HG03097 (cell line): Measurements from ENCODE around the gene ZFYVE9.
"Not testable (repeated sequence)": the region's sequence is repeated elsewhere in the genome, so short reads cannot be mapped to it uniquely, and the experiment has no call there.

Experiments
- ATAC-seq: cut with Tn5 transposase; IDR thresholded peaks from one replicate; pipeline ENCODE4 v1.9.1; 2021; ENCODE audit not compliant: unreplicated experiment, low FRiP score

Gene ZFYVE9

DNA sequence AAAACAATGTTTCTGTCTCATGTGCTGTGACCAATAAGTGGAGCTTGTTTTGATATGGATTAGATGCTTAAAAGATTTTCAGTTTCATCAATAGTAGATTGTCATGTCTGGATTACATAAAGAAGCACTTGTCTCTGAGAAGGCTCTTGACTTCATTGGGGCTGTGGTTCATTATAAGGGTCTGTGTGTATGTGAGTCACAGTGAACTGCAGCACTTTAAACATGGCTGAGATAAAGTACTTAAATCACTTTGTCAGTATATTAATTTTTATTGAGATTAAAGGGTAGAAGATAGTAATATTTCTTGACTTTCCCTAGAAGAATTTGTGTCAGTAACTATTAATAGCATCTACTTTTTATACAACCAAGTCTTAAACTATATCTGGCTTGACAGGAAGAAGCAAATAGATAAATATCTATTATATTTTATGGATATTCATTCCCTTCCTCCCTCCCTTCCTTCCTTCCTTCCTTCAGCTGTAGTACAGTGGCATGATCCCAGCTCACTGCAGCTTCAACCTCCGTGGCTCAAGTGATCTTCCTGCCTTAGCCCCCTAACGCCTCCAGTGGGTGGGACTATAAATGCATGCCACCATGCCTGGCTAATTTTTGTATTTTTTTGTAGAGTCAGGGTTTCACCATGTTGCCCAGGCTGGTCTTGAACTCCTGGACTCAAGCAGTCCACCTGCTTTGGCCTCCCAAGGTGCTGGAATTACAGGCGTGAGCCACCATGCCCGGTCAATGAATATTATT lies 48.8 kb downstream of the ZFYVE9 start:
- no peak for ATAC-seq

DNA sequence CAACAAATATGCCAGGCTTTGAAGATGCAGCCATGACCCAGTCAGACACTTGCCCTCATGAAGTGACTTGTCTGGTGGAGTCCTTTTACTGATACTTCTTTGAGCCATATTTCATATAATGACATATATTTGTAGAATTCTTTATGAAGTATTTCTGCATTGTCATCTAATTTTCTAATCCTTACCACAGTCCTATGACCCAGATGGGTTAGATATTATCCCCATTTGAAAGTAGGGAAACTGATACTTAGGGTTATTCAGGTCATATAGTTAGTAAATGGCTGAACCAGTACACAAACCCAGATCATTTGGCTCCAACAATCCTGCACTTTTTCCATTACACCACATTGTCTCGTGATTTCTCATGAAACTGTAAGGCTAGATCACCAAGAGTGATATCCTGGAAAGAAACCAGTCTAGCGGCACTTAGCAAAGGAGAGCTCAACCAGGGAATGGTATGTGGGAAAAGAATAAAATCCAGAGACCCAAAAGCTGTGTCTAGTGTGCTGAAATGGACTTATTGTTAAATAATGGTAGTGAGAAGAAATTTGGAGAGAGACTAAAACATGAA lies 49.6 kb downstream of the ZFYVE9 start:
- ATAC-seq: no peak

DNA sequence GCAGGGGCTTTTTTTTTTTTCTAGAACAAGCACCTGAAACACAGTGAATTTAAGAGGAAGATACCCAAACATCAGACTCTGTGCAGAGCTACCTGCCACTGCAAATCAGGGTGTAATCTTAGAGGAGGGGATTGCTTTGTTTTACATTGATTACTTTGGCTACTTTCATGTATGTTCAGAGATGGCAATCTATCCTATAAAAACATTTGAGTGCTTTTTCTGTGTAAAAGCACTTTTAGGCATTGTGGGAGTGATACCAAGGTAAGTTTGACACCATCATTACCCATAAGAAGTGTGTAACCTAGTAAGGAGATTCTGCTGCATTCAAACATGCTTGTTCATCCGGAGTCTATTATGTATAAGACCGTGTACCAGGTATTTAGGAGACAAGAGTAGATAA lies 50.1 kb downstream of the ZFYVE9 start:
- no peak for ATAC-seq

DNA sequence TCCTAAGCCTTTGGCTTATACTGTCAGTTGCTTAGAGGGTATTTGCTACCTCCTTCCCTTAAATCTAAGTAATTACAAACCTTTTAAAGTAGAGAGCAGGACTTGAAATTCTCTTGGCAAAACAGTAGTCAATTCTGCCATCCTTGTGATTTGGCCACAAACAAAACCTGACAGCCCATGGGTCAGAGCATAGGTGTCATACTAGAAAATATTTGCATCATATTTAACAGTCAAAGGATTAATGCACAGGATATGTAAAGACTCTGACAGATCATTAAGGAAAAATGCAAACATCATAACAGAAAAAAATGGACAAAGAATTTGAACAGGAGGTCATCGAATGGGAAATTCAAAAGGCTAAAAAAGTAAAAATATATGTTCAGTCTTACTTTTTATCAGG lies 50.5 kb downstream of the ZFYVE9 start:
- ATAC-seq: no peak

DNA sequence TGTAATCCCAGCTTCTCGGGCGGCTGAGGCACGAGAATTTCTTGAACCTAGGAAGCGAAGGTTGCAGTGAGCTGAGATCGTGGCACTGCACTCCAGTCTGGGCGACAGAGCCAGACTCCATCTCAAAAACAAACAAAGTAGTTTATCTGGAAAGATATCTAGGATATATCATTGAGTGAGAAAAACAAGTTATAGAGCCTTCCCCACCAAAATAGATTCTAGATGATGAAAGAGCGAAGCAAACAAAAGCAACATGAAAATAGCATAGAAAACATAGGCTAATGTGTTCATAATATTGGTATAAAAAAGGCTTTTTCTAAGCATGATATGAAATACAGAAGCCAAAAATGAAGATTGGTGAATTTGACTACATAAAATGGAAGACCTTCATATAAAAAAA lies 52.1 kb downstream of the ZFYVE9 start:
- no peak for ATAC-seq

DNA sequence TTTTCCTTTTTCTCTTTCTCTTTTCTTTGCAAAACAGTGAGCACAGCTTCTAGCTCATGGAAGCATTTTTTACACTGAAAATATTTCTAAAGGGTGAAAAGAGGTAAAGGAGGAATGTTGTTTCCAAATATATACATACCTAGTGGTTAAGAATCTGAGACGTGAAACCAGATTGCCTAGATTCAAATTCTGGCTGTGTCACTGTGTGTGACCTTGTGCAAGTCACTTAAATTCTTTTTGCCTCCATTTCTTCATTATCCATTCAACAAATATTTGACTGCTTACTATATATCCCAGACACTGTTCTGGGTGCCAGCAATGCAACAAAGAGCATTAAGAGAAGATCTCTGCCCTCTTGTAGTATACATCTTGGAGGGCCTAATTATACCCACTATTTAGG lies 53.3 kb downstream of the ZFYVE9 start:
- ATAC-seq: no peak

DNA sequence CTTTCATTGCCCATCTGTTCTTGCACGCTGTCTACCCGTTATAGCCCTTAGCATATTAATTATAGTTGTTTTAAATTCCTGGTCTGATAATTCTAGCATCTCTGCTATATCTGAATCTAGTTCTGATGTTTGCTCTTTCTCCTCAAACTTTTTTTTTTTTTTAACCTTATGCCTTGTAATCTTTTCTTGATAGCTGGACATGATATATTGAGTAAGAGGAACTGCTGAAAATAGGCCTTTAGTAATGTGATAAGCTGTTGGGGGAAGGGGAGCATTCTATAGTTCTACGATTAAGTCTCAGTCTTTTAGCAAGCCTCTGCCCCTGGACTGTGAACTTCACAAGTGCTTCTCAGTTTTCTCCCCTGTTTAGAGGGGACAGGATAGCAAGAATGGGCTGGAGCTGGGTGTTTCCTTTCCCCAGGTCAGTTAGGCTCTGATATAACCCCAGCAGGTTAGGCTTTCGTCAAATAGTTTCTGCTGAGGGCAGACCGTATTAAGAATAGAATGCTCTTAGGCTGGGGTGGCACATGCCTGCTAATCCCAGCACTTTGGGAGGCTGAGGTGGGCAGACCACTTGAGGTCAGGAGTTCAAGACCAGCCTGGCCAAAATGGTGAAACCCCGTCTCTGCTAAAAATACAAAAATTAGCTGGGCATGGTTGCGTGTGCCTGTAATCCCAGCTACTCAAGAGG lies 62.2 kb downstream of the ZFYVE9 start:
- no peak for ATAC-seq

DNA sequence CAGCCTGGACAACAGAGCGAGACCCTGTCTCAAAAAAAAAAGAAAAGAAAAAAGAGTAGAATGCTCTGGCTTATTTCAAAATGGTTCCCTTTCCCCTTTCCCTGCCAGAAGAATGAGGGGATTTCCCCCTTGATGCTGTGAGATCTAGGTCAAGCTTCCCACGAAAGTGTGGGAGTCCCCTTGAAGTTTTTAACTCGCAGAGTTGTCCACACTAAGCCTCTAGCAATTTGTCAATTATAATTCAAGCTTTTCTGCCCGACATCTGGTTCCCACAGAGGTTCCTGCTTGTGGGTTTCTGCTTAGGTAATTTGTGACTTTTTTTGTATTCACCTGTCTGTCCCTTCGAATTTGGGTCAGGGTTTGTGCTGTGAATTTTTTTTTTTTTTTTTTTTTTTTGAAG lies 62.8 kb downstream of the ZFYVE9 start:
- ATAC-seq: no peak

DNA sequence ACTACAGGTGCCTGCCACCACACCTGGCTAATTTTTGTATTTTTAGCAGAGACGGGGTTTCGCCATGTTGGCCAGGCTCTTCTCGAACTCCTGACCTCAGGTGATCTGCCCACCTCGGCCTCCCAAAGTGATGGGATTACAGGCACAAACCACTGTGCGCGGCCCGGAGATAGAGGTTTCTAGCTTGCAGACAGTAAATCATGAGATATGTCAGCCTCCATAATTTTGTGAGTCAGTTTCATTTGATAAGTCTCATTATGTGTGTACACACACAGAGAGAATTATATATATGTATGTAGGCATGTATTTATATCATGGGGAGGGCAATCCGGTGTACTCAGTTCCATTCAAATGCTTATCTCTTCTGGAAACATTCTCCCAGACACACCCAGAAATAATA lies 64.8 kb downstream of the ZFYVE9 start:
- not testable (repeated sequence) for ATAC-seq

DNA sequence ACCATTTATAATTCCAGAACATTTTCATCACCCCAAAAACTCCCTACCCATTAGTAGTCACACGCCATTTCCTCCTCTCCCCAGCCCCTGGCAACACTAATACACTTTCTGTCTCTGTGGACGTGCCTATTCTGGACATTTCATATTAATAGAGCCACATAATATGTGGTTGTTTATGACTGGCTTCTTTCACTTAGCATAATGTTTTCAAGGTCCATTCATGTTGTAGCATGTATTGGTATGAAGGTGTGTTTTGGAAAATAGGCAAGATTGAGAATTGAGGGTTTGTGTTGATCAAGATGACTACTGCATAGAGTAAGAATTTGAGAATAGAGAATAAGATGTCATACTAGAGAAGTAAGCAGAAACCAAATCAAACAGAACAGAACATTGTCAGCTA lies 67.5 kb downstream of the ZFYVE9 start:
- no peak for ATAC-seq

DNA sequence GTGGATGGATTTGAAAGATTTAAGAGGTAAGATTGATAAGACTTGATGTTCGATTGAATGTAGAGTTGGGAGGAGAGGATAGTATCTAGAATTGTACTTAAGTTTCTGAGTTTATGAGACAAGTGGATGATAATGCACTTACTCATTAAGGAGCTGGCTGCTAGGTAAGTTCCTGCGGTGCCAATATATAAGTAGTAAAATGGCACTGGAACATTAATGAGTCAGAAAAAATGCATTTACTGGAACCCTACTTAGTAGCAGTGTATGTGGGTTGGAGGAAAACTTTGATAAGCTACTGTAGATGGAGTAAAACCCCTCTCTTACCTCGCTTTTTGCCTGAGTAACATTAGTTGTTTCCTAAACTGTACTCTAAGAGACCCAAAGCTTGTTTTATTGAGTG lies 68.2 kb downstream of the ZFYVE9 start:
- no peak for ATAC-seq

DNA sequence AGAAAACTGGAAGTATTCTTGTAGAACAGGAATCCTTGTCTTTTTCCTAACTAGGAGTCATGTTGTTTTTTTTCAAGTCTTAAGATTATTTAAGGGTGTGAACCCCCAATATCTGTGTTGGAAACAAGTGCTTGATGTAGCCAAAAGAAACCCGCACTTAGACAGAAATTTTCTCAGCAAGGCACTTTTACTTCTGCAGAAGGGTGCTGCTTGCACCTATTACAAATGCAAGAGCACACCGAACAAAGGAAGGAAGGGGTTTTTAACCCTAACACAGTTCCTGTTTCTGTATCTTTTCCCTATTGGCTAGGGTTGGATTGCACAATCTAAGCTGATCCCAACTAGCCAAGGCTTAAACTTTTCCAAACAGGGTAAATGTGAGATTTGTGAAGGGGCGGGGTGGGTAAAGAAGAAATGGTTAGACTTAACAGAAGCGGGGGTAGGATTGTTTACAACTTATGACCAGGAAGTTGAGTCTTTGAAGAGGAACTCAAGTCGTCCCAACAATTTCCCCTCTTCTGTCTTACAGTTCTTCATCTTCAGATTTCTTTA lies 75.1 kb downstream of the ZFYVE9 start:
- ATAC-seq: no peak

DNA sequence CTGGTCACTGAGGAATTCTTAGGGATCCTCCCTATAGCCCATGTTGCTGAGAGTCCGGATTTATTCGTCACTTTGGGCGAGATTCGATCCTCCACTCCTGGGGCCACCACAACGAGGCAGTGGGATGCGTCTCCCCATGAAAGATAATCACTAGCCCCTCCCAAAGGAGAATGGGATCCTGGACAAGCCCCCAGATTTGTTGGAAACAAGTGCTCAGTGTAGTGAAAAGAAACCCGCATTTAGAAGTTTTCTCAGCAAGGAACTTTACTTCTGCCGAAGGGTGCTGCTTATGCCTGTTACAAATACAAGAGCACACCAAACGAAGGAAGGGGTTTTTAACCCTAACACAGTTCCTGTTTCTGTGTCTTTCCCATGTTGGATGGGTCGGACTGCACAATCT lies 83.3 kb downstream of the ZFYVE9 start:
- no peak for ATAC-seq

DNA sequence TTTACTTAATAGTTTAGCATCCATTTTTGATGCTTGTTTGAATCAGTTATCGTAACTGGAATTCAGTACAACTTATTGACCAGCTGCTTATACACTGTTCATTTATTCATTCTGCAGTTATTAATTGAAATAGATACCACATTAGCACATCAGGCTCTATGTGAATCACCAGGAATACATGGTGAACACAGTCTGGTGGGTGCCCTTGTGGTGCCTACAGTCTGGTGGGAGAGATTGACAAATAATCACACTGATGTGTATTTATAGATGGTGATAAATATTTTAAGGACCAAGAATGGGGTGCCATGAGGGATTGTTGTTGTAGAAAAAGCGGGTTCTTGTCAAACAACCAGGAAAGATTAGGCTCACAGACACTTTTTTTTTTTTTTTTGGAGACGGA lies 87.6 kb downstream of the ZFYVE9 start:
- no peak for ATAC-seq

DNA sequence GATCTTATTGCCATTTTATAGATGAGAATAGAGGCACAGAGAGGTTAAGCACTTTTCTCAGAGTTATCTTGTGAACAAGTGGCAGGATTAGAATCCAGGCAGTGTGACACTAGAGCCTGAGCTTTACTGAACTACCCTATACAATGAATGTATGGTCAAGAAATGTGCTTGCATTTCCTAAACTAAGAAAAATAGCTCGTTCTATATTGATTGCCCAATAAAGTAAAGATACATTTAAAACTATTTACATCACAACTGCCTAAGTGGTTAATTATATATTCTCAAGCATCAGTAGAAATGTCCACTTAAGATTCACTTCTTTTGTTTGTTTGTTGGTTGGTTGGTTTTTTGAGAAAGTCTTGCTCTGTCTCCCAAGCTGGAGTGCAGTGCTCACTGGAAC lies 91.6 kb downstream of the ZFYVE9 start:
- no peak for ATAC-seq

DNA sequence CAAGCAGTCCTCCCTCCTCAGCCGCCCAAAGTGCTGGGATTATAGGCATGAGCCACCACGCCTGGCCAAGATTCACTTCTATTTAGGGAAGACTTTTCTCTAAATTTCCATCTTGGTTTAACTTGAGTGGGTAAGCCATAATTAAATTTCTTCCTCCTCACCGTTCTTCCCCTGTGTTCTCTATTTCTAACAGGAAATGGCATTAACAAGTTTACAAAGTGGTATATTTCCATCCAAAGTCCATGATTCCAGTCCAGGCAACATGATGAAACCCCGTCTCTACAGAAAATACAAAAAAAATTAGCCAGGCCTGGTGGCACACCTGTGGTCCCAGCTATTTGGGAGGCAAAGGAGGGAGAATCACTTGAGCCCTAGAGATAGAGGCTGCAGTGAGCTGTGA lies 92.1 kb downstream of the ZFYVE9 start:
- ATAC-seq: no peak

DNA sequence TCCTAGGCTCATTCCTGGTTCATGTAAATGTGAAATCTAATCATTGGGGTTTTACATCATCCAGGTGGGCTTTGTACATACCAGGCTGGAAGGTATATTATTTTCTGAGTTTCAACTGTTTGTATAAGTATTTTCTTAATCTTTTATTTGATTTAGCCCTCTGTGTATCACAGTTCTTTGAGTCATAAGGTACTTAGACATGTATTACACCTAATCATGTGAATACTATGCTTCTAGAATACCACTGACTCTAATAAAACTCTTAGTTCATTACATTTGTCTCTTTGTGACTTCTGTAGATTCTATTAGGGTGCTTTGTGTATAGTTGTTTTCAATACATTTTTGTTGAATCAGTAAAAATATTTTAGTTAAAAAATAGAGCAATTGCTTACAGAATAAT lies 92.8 kb downstream of the ZFYVE9 start:
- no peak for ATAC-seq

DNA sequence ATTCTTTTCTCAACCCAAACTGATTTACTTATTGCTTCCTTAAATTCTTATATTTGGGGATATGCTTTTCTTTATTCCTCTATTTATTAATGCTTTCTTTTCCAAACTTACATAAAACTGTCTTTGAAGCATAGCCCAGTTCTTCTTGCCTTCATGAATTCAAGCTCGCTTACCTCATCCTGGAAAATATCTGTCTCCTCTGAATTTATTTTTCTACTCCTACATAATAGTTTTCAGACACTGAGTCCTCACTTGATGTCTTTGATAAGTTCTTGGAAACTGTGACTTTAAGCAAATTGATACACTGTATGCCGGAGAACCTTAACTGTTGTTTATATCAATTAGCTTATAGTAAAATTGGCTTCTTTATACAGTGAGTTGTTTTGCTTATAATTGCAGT lies 93.8 kb downstream of the ZFYVE9 start:
- ATAC-seq: no peak

DNA sequence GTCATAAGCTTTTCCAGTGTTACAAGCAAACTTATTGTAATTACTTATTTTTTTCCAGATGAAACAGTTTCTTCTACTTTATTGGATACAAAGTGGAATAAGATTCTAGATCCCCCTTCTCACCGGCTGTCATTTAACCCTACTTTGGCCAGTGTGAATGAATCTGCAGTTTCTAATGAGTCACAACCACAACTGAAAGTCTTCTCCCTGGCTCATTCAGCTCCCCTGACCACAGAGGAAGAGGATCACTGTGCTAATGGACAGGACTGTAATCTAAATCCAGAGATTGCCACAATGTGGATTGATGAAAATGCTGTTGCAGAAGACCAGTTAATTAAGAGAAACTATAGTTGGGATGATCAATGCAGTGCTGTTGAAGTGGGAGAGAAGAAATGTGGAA lies 95.5 kb downstream of the ZFYVE9 start:
- ATAC-seq: no peak

DNA sequence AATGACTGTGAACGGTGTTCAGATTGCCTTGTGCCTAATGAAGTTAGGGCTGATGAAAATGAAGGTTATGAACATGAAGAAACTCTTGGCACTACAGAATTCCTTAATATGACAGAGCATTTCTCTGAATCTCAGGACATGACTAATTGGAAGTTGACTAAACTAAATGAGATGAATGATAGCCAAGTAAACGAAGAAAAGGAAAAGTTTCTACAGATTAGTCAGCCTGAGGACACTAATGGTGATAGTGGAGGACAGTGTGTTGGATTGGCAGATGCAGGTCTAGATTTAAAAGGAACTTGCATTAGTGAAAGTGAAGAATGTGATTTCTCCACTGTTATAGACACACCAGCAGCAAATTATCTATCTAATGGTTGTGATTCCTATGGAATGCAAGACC lies 96.6 kb downstream of the ZFYVE9 start:
- no peak for ATAC-seq

DNA sequence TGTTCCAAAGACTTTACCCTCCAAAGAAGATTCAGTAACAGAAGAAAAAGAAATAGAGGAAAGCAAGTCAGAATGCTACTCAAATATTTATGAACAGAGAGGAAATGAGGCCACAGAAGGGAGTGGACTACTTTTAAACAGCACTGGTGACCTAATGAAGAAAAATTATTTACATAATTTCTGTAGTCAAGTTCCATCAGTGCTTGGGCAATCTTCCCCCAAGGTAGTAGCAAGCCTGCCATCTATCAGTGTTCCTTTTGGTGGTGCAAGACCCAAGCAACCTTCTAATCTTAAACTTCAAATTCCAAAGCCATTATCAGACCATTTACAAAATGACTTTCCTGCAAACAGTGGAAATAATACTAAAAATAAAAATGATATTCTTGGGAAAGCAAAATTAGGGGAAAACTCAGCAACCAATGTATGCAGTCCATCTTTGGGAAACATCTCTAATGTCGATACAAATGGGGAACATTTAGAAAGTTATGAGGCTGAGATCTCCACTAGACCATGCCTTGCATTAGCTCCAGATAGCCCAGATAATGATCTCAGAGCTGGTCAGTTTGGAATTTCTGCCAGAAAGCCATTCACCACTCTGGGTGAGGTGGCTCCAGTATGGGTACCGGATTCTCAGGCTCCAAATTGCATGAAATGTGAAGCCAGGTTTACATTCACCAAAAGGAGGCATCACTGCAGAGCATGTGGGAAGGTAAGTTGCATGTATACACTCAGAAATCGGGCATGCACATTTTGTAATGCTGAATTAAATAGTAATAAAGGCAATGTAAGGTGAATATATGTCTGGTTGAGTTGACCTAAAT lies 97.2 kb downstream of the ZFYVE9 start:
- no peak for ATAC-seq
